GM13977 (cell line): ENCODE results near the gene CRLF1.

Experiments
- DNase-seq: peaks from one replicate; pipeline ENCODE4 v3.0.0; 2012; ENCODE audit warnings: low spot score
- in situ Hi-C: fragments of 300-500 bp; cut with MboI; formaldehyde crosslinking; loops from one replicate; pipeline ENCODE4 v1.12.0; 2022; ENCODE audit warnings: low sequenced_read_pairs, low pct_unique_long_range_greater_than_20kb, mixed read lengths, inconsistent platforms; ENCODE audit not compliant: unreplicated experiment
- TF ChIP-seq, protein P1 (sequence below): IDR thresholded peaks from 2 replicates; pipeline ENCODE4 v1.5.1; 2012; ENCODE audit warnings: mild to moderate bottlenecking, control low read depth; ENCODE audit not compliant: insufficient read depth; ENCODE audit errors: extremely low read depth, missing control alignments

CRLF1 gene

DNA sequence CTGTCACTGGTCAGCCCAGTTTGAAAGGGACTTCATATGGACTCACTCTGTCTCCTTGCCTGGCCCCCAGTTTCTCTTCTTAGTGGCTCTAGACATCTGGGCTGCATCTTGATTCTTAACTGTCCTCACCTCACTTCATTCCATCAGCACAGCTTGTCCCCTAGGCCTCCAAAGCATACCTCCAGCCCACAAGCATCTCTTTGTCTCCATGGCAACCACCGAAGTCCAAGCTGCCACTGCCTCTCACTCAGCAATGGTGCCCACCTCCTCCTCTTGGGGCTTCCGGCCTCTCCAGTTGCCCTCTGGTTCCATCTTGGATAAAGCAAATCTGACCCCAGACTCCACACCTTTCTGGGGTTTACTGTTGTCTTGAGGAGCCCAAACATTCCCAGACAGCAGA, 20.3 kb upstream of the CRLF1 start:
- no peak for DNase-seq
- in situ Hi-C loops, result no loop called here
- TF ChIP-seq, protein P1, sequence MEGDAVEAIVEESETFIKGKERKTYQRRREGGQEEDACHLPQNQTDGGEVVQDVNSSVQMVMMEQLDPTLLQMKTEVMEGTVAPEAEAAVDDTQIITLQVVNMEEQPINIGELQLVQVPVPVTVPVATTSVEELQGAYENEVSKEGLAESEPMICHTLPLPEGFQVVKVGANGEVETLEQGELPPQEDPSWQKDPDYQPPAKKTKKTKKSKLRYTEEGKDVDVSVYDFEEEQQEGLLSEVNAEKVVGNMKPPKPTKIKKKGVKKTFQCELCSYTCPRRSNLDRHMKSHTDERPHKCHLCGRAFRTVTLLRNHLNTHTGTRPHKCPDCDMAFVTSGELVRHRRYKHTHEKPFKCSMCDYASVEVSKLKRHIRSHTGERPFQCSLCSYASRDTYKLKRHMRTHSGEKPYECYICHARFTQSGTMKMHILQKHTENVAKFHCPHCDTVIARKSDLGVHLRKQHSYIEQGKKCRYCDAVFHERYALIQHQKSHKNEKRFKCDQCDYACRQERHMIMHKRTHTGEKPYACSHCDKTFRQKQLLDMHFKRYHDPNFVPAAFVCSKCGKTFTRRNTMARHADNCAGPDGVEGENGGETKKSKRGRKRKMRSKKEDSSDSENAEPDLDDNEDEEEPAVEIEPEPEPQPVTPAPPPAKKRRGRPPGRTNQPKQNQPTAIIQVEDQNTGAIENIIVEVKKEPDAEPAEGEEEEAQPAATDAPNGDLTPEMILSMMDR, result no peak

DNA sequence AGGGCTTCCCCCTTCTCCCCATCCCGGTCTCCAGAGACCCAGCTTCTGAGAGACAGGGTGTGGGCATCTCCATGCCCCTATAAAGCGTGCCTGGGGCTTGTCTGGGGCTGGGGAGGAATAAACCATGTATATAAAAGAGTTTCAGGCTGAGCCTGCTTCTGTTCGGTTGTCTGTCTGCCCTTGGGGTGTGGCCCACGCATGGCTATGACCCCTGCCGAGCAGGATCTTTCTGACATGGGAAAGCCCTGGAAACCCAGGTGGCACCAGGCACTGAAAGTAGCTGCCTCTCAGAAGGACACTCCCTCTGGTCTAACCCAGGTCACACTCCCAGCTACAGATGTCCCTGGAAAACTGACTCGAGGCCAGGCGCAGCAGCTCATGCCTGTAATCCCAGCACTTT, 14.3 kb upstream of the CRLF1 start:
- in situ Hi-C loops, result no loop called here
- no peak for DNase-seq
- TF ChIP-seq, protein P1, result no peak

DNA sequence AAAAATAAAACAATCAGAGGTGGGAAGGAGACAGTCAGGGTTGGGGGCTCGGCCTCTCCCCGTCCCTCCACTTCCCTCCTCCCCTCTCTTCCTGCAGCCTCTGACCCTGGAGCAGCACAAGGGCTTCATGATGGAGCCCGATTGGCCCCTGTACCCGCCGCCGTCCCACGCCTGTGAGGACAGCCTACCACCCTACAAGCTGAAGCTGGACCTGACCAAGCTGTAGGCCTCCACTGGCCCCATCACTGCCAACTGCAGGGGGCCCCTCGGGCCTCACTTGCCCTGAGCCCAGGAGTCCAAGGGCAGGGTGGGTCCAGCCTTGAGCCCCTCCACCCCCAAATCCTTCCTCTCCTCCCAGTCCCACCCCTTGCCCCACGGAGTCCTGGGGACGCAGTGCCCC, 13.7 kb upstream of the CRLF1 start:
- DNase-seq, result no peak
- in situ Hi-C loops, result no loop called here
- TF ChIP-seq, protein P1, result no peak

DNA sequence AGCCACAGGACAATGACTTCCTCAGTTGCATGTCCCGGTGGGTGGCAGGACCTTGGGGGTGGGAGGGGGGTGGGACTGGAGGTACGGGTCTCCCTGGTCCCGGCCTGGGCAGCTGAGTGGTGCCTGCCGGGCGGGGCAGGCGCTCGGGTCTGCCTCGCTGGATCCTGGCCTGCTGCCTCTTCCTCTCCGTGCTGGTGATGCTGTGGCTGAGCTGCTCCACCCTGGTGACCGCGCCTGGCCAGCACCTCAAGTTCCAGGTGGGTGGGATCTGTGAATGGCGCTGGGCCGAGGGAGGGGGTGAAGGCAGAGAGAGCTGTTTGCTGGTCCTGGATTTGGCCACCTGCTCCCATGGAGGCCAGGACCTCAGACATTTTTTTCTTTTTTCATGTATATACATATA, 11.6 kb upstream of the CRLF1 start:
- in situ Hi-C loops, result no loop called here
- no peak for DNase-seq
- TF ChIP-seq, protein P1, result no peak

DNA sequence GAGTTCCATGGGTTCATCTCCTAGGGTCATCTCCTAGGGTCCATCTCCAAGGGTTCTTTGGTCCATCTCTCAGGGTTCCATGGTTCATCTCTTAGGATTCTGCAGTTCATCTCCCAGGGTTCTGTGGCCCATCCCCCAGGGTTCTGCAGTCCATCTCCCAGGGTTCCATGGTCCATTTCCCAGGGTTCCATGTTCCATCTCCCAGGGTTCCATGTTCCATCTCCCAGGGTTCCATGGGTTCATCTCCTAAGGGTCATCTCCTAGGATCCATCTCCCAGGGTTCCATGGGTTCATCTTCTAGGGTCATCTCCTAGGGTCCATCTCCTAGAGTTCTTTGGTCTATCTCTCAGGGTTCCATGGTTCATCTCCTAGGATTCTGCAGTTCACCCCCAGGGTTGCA, 11.0 kb upstream of the CRLF1 start:
- no peak for DNase-seq
- TF ChIP-seq, protein P1, result no peak
- in situ Hi-C loops, result no loop called here

DNA sequence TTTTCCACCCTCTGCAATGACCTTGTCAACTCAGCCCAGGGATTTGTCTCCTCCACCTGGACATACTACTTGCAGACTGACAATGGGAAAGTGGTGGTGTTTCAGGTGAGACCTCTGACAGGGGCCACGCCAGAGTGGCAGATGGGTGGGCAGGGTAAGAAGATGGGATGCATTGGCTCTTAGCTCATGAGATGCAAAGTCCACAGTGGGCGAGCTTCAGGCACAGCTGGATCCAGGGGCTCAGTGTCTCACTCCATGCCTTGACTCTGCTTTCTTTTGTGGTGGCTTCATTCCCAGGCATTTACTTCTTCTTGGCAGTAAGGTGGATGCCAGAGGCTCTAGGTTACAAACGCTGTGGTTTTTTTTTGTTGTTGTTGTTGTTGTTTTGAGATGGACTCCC, 9.4 kb upstream of the CRLF1 start:
- TF ChIP-seq, protein P1, result no peak
- no peak for DNase-seq
- in situ Hi-C loops, result no loop called here

DNA sequence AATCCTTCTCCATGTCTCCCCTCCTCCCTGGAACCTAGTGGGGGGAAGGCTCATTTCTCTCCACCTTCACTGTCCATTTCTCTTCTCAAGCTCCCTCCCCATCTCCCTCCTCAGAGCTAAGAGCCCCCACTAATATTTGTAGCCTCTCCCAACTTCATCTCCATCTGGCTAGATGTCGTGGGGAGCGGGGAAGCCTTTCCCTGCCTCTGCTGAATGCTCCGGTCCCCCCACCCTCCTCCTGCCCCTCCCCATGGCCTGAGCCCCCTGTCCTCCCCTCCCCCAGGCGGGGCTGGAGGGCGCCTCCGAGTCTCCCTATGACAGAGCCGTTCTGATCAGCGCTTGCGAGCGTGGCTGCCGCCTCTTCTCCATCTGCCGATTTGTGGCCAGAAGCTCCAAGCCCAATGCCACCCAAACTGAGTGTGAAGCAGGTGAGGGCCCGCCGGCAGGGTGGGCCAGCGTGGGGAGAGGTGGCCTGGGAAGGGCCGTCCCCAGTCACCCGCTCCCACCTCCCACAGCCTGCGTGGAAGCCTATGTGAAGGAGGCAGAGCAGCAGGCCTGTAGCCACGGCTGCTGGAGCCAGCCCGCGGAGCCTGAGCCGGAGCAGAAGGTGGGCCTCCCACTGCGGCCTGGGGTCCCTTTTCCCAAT, 7.1 kb upstream of the CRLF1 start:
- TF ChIP-seq, protein P1, result no peak
- in situ Hi-C loops, result no loop called here
- DNase-seq, result no peak
